NB4 (cell line): ENCODE results near the gene OR51Q1.

Experiments used
- CTCF ChIP-seq: IDR thresholded peaks from one replicate; pipeline ENCODE4 v1.5.1; 2012; ENCODE audit warnings: low read depth, low read length
- POLR2A ChIP-seq: IDR thresholded peaks from 2 replicates; pipeline ENCODE4 v1.6.1; 2011; ENCODE audit warnings: mild to moderate bottlenecking; ENCODE audit not compliant: insufficient read length; ENCODE audit errors: extremely low read depth

- TF ChIP-seq CTCF (no peak), POLR2A (no peak)
These were observed 38.3 kb upstream of the OR51Q1 start, which contains the start of gene OR51M1 for GRCh38 chr11:5383576-5383975.
